Smooth muscle cell (in vitro differentiated cells): ENCODE data around the gene HAPLN1. TPM values are rescaled to one million over a fixed set of nuclear protein-coding genes. Genes with fewer than 3 reads are reported as not detected.
A peak's percentile ranks its signal among the peaks of the same experiment; 100 is the strongest.

Experiments used
- DNase-seq: peaks from one replicate; lab custom pipeline; 2025; ENCODE audit not compliant: unreplicated experiment; lab: John Stamatoyannopoulos, UW
- H2AFZ ChIP-seq: fragments of 200-600 bp; sonication (generic); 2 replicates; pipeline ENCODE4 v1.6.0; 2016; ENCODE audit warnings: antibody characterized with exemption, low read depth, mild to moderate bottlenecking
- H3F3A ChIP-seq: fragments of 200-600 bp; sonication (generic); 2 replicates; pipeline ENCODE4 v1.6.0; 2017; ENCODE audit warnings: antibody characterized with exemption, low read depth
- H3K27ac ChIP-seq: fragments of 200-600 bp; sonication (generic); 2 replicates; pipeline ENCODE4 v1.5.1; 2016; ENCODE audit warnings: low read depth, mild to moderate bottlenecking
- H3K27me3 ChIP-seq: fragments of 200-600 bp; sonication (generic); 2 replicates; pipeline ENCODE4 v1.6.1; 2016; ENCODE audit warnings: low read depth, mild to moderate bottlenecking
- H3K36me3 ChIP-seq: fragments of 200-600 bp; sonication (generic); 2 replicates; pipeline ENCODE4 v1.5.1; 2016; ENCODE audit warnings: low read depth
- H3K4me1 ChIP-seq: fragments of 200-600 bp; sonication (generic); 2 replicates; pipeline ENCODE4 v1.5.1; 2016; ENCODE audit warnings: low read depth
- H3K4me2 ChIP-seq: fragments of 200-600 bp; sonication (generic); 2 replicates; pipeline ENCODE4 v1.6.0; 2016; ENCODE audit warnings: mild to moderate bottlenecking
- H3K4me3 ChIP-seq: fragments of 200-600 bp; sonication (generic); 2 replicates; pipeline ENCODE4 v1.5.1; 2016; ENCODE audit warnings: mild to moderate bottlenecking
- H3K79me2 ChIP-seq: fragments of 200-600 bp; sonication (generic); 2 replicates; pipeline ENCODE4 v1.6.0; 2016; ENCODE audit warnings: low read depth, mild to moderate bottlenecking
- H3K9ac ChIP-seq: fragments of 200-600 bp; sonication (generic); 2 replicates; pipeline ENCODE4 v1.6.0; 2016; ENCODE audit warnings: low read depth
- H3K9me3 ChIP-seq: fragments of 200-600 bp; sonication (generic); replicated peaks from 2 replicates; pipeline ENCODE4 v1.5.1; 2016; ENCODE audit warnings: low read depth
- H4K20me1 ChIP-seq: fragments of 200-600 bp; sonication (generic); 2 replicates; pipeline ENCODE4 v1.6.0; 2016; ENCODE audit warnings: low read depth
- WGBS: methylation state at CpG from one replicate; pipeline ENCODE4 v1.1.7; 2016; ENCODE audit warnings: low lambda C conversion rate; 5-methylcytosine and 5-hydroxymethylcytosine counted together
- polyA plus RNA-seq: library from polyadenylated mRNA; unstranded; fragments of >200 nt; fragmentation: Nextera tagmentation; extraction: Ambion mirVana; gene quantifications from 2 replicates; pipeline ENCODE4 v1.2.1, GENCODE V29; 2016
- total RNA-seq: library from RNA; depleted of rRNA; stranded (reverse); fragments of >200 nt; gene quantifications from 2 replicates; pipeline ENCODE4 v1.2.3, GENCODE V29; 2014
- TF ChIP-seq, protein P1 (sequence below): fragments of 200-600 bp; sonication (generic); IDR thresholded peaks from 2 replicates; pipeline ENCODE4 v1.5.1; 2017; ENCODE audit warnings: borderline replicate concordance, mild to moderate bottlenecking, antibody characterized with exemption; ENCODE audit not compliant: insufficient read depth, poor library complexity, severe bottlenecking

The HAPLN1 gene
- total and polyA plus RNA-seq, 2 experiments from 2014 or later: 69.8 to 119 TPM

DNA sequence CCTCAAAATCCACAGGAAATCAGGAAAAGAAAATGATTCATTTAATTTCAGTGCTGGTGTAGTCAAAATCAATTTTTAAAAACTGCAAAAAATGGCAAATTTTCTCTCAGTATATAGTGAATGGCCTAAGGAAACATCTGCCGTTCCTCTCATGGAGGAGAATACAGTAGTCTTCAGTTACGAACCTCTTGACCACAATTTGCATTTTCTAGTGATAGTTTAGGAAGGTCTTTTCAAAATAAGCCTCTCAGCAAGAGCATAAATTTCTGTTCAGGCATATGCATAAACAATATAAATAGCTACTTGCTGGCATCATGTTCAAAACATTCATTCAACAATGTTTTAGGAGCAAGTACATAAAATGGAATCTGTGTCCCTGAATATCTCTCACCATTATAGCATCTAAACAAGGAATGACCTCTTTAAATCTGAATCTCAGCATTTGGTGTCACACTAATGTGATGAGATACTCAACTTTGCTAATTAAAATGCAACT, 33.5 kb downstream of the HAPLN1 start:
- 77% methylated on average over 2 of the region's 2 CpGs for WGBS
- TF ChIP-seq, protein P1, sequence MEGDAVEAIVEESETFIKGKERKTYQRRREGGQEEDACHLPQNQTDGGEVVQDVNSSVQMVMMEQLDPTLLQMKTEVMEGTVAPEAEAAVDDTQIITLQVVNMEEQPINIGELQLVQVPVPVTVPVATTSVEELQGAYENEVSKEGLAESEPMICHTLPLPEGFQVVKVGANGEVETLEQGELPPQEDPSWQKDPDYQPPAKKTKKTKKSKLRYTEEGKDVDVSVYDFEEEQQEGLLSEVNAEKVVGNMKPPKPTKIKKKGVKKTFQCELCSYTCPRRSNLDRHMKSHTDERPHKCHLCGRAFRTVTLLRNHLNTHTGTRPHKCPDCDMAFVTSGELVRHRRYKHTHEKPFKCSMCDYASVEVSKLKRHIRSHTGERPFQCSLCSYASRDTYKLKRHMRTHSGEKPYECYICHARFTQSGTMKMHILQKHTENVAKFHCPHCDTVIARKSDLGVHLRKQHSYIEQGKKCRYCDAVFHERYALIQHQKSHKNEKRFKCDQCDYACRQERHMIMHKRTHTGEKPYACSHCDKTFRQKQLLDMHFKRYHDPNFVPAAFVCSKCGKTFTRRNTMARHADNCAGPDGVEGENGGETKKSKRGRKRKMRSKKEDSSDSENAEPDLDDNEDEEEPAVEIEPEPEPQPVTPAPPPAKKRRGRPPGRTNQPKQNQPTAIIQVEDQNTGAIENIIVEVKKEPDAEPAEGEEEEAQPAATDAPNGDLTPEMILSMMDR: no peak

DNA sequence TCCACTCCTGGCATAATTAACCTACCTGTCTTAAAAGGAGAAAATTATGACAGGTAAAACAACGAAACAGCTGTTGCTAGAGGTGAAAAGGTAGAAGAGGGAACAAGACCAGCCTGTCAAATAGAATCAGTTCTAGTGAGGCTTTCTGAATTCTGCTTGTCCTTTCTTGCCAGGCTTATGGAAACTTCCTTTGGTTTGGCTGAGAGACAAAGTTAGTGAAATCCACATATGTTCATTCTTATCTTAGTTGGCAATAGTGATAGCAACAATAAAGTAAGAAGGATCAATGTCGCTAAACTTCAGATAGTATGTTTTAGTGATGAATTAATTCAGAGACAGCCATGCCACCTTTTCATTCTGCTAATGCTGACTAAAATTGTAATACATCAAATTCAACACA, 34.4 kb downstream of the HAPLN1 start:
- H3K9ac ChIP-seq: no peak overlapping the region
- TF ChIP-seq, protein P1: no peak
- H3K27ac ChIP-seq: no peak overlapping the region
- H3K4me1 ChIP-seq: no peaks in the 10 kb centered on the region
- H3K27me3 ChIP-seq: no peaks in the 10 kb centered on the region
- no peak overlapping the region for H3K4me2 ChIP-seq
- H3K79me2 ChIP-seq: peaks cover 9% of the 10 kb centered on the region
- no peaks in the 10 kb centered on the region for H4K20me1 ChIP-seq
- no peak for DNase-seq
- H3K9me3 ChIP-seq: no peaks in the 10 kb centered on the region
- no peak overlapping the region for H3K4me3 ChIP-seq
- H3K36me3 ChIP-seq: no peaks in the 10 kb centered on the region
- H3F3A ChIP-seq: no peaks in the 10 kb centered on the region
- WGBS: 90% methylated on average over 2 of the region's 2 CpGs
- no peak overlapping the region for H2AFZ ChIP-seq

More for the DNA sequence above, 33.5 kb downstream of the HAPLN1 start:
- H2AFZ ChIP-seq: no peak overlapping the region
- H3K4me3 ChIP-seq: no peak overlapping the region
- no peaks in the 10 kb centered on the region for H3F3A ChIP-seq
- H3K9ac ChIP-seq: no peak overlapping the region
- no peak for DNase-seq
- H3K4me1 ChIP-seq: no peaks in the 10 kb centered on the region
- no peaks in the 10 kb centered on the region for H3K9me3 ChIP-seq
- H3K27ac ChIP-seq: no peak overlapping the region
- H3K79me2 ChIP-seq: peaks cover 13% of the 10 kb centered on the region
- H3K36me3 ChIP-seq: no peaks in the 10 kb centered on the region
- no peaks in the 10 kb centered on the region for H3K27me3 ChIP-seq
- H4K20me1 ChIP-seq: no peaks in the 10 kb centered on the region
- no peak overlapping the region for H3K4me2 ChIP-seq

GRCh38 chr5:83683836-83684235, 36.8 kb downstream of the HAPLN1 start:
- Histone ChIP-seq H3F3A (no peaks in the 10 kb centered on the region), H3K36me3 (no peaks in the 10 kb centered on the region), H3K4me2 (no peak overlapping the region), H3K9ac (no peak overlapping the region), H3K27ac (no peak overlapping the region), H2AFZ (no peak overlapping the region), H3K9me3 (no peaks in the 10 kb centered on the region), H3K4me3 (no peak overlapping the region), H3K27me3 (no peaks in the 10 kb centered on the region), H3K79me2 (no peaks in the 10 kb centered on the region), H4K20me1 (no peaks in the 10 kb centered on the region), H3K4me1 (no peaks in the 10 kb centered on the region)
- TF ChIP-seq, protein P1: no peak
- no peak for DNase-seq
- WGBS: 91% methylated on average over 2 of the region's 2 CpGs

GRCh38 chr5:83672646-83673045, 48.0 kb downstream of the HAPLN1 start:
- Histone ChIP-seq H3K9me3 (no peaks in the 10 kb centered on the region), H4K20me1 (no peaks in the 10 kb centered on the region), H3K4me2 (peak overlapping the region; percentile 62), H3K4me1 (no peaks in the 10 kb centered on the region), H3K4me3 (peak overlapping the region; percentile 11), H3F3A (no peaks in the 10 kb centered on the region), H3K79me2 (peaks cover 29% of the 10 kb centered on the region), H3K27me3 (no peaks in the 10 kb centered on the region), H2AFZ (peak overlapping the region; percentile 67), H3K9ac (no peak overlapping the region), H3K36me3 (no peaks in the 10 kb centered on the region), H3K27ac (no peak overlapping the region)
- DNase-seq: no peak
- TF ChIP-seq, protein P1: no peak
